Vagina (tissue), 2 donors: ENCODE measurements around the gene CD180.

Source experiments
- POLR2AphosphoS5 ChIP-seq, 2 donors: sonication (generic); formaldehyde crosslinking; IDR thresholded peaks; one replicate each; pipeline ENCODE4 v1.9.0; 2017; ENCODE audit warnings: antibody characterized with exemption in 2 of 2, mild to moderate bottlenecking in 2 of 2, low read depth in 1 of 2; ENCODE audit not compliant: insufficient read depth in 1 of 2
- TF ChIP-seq, protein P1 (sequence below), 3 experiments: fragments of 450-650 bp in 2 of 3; fragments of 200-600 bp in 1 of 3; sonication (generic) in 1 of 3; IDR thresholded peaks; one replicate each; pipeline ENCODE4 v1.5.1; 2017 to 2019; ENCODE audit warnings: antibody characterized with exemption in 3 of 3, mild to moderate bottlenecking in 2 of 3, moderate library complexity in 2 of 3

DNA sequence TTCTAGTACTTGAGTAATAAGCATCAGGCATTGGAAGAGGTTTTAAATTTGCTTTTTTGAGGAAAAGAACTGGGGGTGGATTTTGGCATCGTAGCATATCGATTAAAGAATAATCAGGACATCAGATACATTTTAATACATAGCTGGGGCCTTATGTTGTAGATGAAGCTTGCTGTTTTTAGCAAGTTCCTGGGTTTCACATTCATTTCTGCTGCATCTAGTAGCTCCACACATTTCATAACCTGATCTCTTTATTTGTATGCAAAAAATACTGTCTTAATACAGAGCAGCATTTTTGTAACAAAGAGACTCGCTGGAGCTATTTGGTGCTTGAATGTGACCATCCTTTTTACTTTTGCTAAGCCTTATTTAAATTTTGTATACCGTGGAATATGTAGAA, 28.5 kb downstream of the CD180 start:
- TF ChIP-seq, protein P1, sequence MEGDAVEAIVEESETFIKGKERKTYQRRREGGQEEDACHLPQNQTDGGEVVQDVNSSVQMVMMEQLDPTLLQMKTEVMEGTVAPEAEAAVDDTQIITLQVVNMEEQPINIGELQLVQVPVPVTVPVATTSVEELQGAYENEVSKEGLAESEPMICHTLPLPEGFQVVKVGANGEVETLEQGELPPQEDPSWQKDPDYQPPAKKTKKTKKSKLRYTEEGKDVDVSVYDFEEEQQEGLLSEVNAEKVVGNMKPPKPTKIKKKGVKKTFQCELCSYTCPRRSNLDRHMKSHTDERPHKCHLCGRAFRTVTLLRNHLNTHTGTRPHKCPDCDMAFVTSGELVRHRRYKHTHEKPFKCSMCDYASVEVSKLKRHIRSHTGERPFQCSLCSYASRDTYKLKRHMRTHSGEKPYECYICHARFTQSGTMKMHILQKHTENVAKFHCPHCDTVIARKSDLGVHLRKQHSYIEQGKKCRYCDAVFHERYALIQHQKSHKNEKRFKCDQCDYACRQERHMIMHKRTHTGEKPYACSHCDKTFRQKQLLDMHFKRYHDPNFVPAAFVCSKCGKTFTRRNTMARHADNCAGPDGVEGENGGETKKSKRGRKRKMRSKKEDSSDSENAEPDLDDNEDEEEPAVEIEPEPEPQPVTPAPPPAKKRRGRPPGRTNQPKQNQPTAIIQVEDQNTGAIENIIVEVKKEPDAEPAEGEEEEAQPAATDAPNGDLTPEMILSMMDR (IDR thresholded peaks at IDR 0.05) = no peak
- TF ChIP-seq POLR2AphosphoS5 (IDR thresholded peaks at IDR 0.05; ENCODE audit: insufficient read depth in 1 of 2, low read depth in 1 of 2) = no peak
